Ascending aorta (tissue), 2 donors: ENCODE measurements around the gene KCNQ1. TPM values are rescaled to one million over a fixed set of nuclear protein-coding genes. Genes with fewer than 3 reads are reported as not detected.

Experiments
- DNase-seq, 2 donors: peaks; one replicate each; pipeline ENCODE4 v3.0.0-alpha.2; 2019; ENCODE audit warnings: low spot score in 2 of 2
- H3K27ac ChIP-seq, 2 donors: fragments of 200-600 bp; sonication (generic); one replicate each; pipeline ENCODE4 v1.5.1; 2016 to 2017; ENCODE audit warnings: mild to moderate bottlenecking in 1 of 2
- H3K27me3 ChIP-seq: fragments of 200-600 bp; sonication (generic); one replicate; pipeline ENCODE4 v1.5.1; 2017
- H3K36me3 ChIP-seq, 2 donors: fragments of 200-600 bp; sonication (generic); one replicate each; pipeline ENCODE4 v1.5.1; 2016
- H3K4me1 ChIP-seq, 2 donors: fragments of 200-600 bp; sonication (generic); one replicate each; pipeline ENCODE4 v1.5.1; 2016 to 2017; ENCODE audit warnings: mild to moderate bottlenecking in 1 of 2
- H3K4me3 ChIP-seq, 2 donors: fragments of 200-600 bp; sonication (generic); one replicate each; pipeline ENCODE4 v1.5.1; 2016 to 2017; ENCODE audit warnings: mild to moderate bottlenecking in 1 of 2
- H3K9me3 ChIP-seq, 2 donors: fragments of 200-600 bp; sonication (generic); one replicate each; pipeline ENCODE4 v1.5.1; 2016
- CTCF ChIP-seq, 3 experiments: fragments of 200-600 bp in 2 of 3; fragments of 450-650 bp in 1 of 3; sonication (generic) in 2 of 3; IDR thresholded peaks; one replicate each; pipeline ENCODE4 v1.5.1; 2016 to 2019; ENCODE audit warnings: antibody characterized with exemption in 3 of 3, mild to moderate bottlenecking in 1 of 3, moderate library complexity in 1 of 3
- intact Hi-C: fragments of 100-400 bp; cut with DNase I; formaldehyde crosslinking; loops from one replicate; pipeline ENCODE4 v1.15.1; 2023
- total RNA-seq: library from RNA; depleted of rRNA; stranded (reverse); fragments of >200 nt; gene quantifications from one replicate; pipeline ENCODE4 v1.1.0, GENCODE V29; 2016

KCNQ1 gene
- total RNA-seq, 1 donor from 2014 or later = 2.3 TPM

- H3K27me3 ChIP-seq = no peaks in the 10 kb centered on the region
- peak within 1 kb of the TSS; percentile 50 to 53 for H3K4me3 ChIP-seq
- H3K27ac ChIP-seq = no peak within 1 kb of the TSS
- H3K9me3 ChIP-seq = no peaks in the 10 kb centered on the region
- DNase-seq = no peak
- no peaks in the 10 kb centered on the region for H3K4me1 ChIP-seq
- H3K36me3 ChIP-seq = no peaks in the 10 kb centered on the region
- intact Hi-C loops = no loop called here
- no peak for TF ChIP-seq CTCF (IDR thresholded peaks at IDR 0.05)
Measured at GRCh38 chr11:2443881-2444820, 657 bp upstream of the KCNQ1 start, which contains the start of gene TRPM5. Gene TRPM5, minus strand, starts transcription at chr11:2444514. Its CDS starts 21,478 bp downstream, at chr11:2423036.

- no peak for TF ChIP-seq CTCF (IDR thresholded peaks at IDR 0.05)
- Histone ChIP-seq H3K4me1 (no peaks in the 10 kb centered on the region), H3K9me3 (no peaks in the 10 kb centered on the region), H3K27me3 (no peaks in the 10 kb centered on the region), H3K4me3 (peak overlapping the region; percentile 50 to 53), H3K27ac (no peak overlapping the region), H3K36me3 (no peaks in the 10 kb centered on the region)
- no peak for DNase-seq
- intact Hi-C loops = no loop called here
Measured at GRCh38 chr11:2445746-2446551, 1.1 kb downstream of the KCNQ1 start.

GRCh38 chr11:2446590-2447252, 1.9 kb downstream of the KCNQ1 start:
- Histone ChIP-seq H3K36me3 (no peaks in the 10 kb centered on the region), H3K4me1 (no peaks in the 10 kb centered on the region), H3K4me3 (no peak overlapping the region), H3K9me3 (no peaks in the 10 kb centered on the region), H3K27me3 (no peaks in the 10 kb centered on the region), H3K27ac (no peak overlapping the region)
- intact Hi-C loops = no loop called here
- TF ChIP-seq CTCF (IDR thresholded peaks at IDR 0.05) = no peak
- DNase-seq = no peak

- Histone ChIP-seq H3K27me3 (no peaks in the 10 kb centered on the region), H3K4me3 (no peak overlapping the region)
Measured at GRCh38 chr11:2447253-2447950, 2.6 kb downstream of the KCNQ1 start.

More at GRCh38 chr11:2447253-2447950, 2.6 kb downstream of the KCNQ1 start:
- H3K4me1 ChIP-seq = no peaks in the 10 kb centered on the region
- no peak for TF ChIP-seq CTCF (IDR thresholded peaks at IDR 0.05)
- no peaks in the 10 kb centered on the region for H3K9me3 ChIP-seq
- intact Hi-C loops = no loop called here
- no peak overlapping the region for H3K27ac ChIP-seq
- no peak for DNase-seq
- no peaks in the 10 kb centered on the region for H3K36me3 ChIP-seq
